Spleen (tissue), 11 donors: Measurements from ENCODE around the gene CDH13. TPM values are rescaled to one million over a fixed set of nuclear protein-coding genes. Genes with fewer than 3 reads are reported as not detected.

Source experiments
- DNase-seq: peaks from one replicate; pipeline ENCODE4 v3.0.0-alpha.2; 2020
- H3K27ac ChIP-seq, 8 donors: fragments of 200-600 bp; sonication (generic) in 7 of 8; 1 replicate in 4 of 8; 2 replicates in 4 of 8; pipeline versions ENCODE4 v1.5.0 to v1.8.0; 2016 to 2021; ENCODE audit warnings: inconsistent platforms in 4 of 8, mild to moderate bottlenecking in 4 of 8, moderate library complexity in 1 of 8
- H3K27me3 ChIP-seq, 7 donors: fragments of 200-600 bp; sonication (generic) in 6 of 7; replicated peaks in 1 of 7; 1 replicate in 4 of 7; 2 replicates in 3 of 7; pipeline versions ENCODE4 v1.5.0 to v1.8.0; 2016 to 2021; ENCODE audit warnings: inconsistent platforms in 3 of 7, mild to moderate bottlenecking in 1 of 7
- H3K36me3 ChIP-seq, 6 donors: fragments of 200-600 bp; sonication (generic) in 5 of 6; 1 replicate in 4 of 6; 2 replicates in 2 of 6; pipeline versions ENCODE4 v1.5.0 to v1.8.0; 2016 to 2021; ENCODE audit warnings: inconsistent platforms in 2 of 6
- H3K4me1 ChIP-seq, 6 donors: fragments of 200-600 bp; sonication (generic) in 5 of 6; 1 replicate in 3 of 6; 2 replicates in 3 of 6; pipeline versions ENCODE4 v1.5.0 to v1.8.0; 2016 to 2021; ENCODE audit warnings: inconsistent platforms in 3 of 6
- H3K4me3 ChIP-seq, 8 donors: fragments of 200-600 bp; sonication (generic) in 7 of 8; 1 replicate in 4 of 8; 2 replicates in 4 of 8; pipeline versions ENCODE4 v1.5.0 to v1.8.0; 2016 to 2021; ENCODE audit warnings: inconsistent platforms in 4 of 8, mild to moderate bottlenecking in 4 of 8, moderate library complexity in 2 of 8
- H3K9me3 ChIP-seq, 8 donors: fragments of 200-600 bp; sonication (generic) in 7 of 8; 1 replicate in 4 of 8; 2 replicates in 4 of 8; pipeline versions ENCODE4 v1.5.0 to v1.8.0; 2016 to 2021; ENCODE audit warnings: inconsistent platforms in 4 of 8
- CTCF ChIP-seq, 11 experiments: fragments of 200-600 bp in 7 of 11; fragments of 450-650 bp in 4 of 11; sonication (generic) in 4 of 11; IDR thresholded peaks in 8 of 11; conservative IDR thresholded peaks in 3 of 11; 1 replicate in 7 of 11; 2 replicates in 4 of 11; pipeline versions ENCODE4 v1.4.0 to v1.8.0; 2016 to 2021; ENCODE audit warnings: antibody characterized with exemption in 11 of 11, inconsistent platforms in 4 of 11, mild to moderate bottlenecking in 1 of 11
- POLR2A ChIP-seq, 3 donors: fragments of 450-650 bp; IDR thresholded peaks; one replicate each; pipeline ENCODE4 v1.5.1; 2017; ENCODE audit warnings: antibody characterized with exemption in 3 of 3, mild to moderate bottlenecking in 1 of 3
- POLR2AphosphoS5 ChIP-seq, 3 donors: sonication (generic); formaldehyde crosslinking; IDR thresholded peaks; one replicate each; pipeline ENCODE4 v1.5.1; 2017; ENCODE audit warnings: antibody characterized with exemption in 3 of 3
- WGBS, 5 donors: extraction: QIAGEN DNeasy Blood & Tissue Kit in 3 of 5; methylation state at CpG; one replicate each; pipeline versions ENCODE4 v1.1.5 to v1.1.7; 2013 to 2018; 5-methylcytosine and 5-hydroxymethylcytosine counted together
- intact Hi-C: fragments of 100-400 bp; cut with DNase I; formaldehyde crosslinking; loops from one replicate; pipeline ENCODE4 v1.15.0; 2023; ENCODE audit warnings: low total_unique reads
- polyA plus RNA-seq, 3 donors: library from polyadenylated mRNA; stranded (reverse); fragments of 200-250 nt; gene quantifications; one replicate each; pipeline ENCODE4 v1.2.1, GENCODE V29; 2013
- total RNA-seq, 7 donors: library from RNA; depleted of rRNA in 3 of 7; stranded (reverse); fragments of >200 nt in 3 of 7; fragmentation: NEBNext Ultra II Directional in 4 of 7; extraction: Animal tissue kit (Norgen Biotek cat#: 25700) in 4 of 7; gene quantifications; one replicate each; pipeline versions ENCODE4 v1.1.0 to v1.2.1, GENCODE V29; 2016 to 2021
- donor health status: healthy with polysubstance abuse.
- donor health status: DM: no; HTN: no; CAD: no; lungs with moderate emphysema.
- donor health status: DM: no; HTN: no; CAD: no.
- donor health status: Bipolar disorder and iron deficiency.
- donor health status: healthy.
- donor health status: DM: no; HTN: no; CAD: no.
- donor health status: DM: yes; HTN: yes; CAD: no.

The CDH13 gene
- total and polyA plus RNA-seq, 10 donors: 0.13 to 4.6 (median 1.1) TPM

GRCh38 chr16:82881516-82881915 is 254.7 kb downstream of the CDH13 start:
- no peaks in the 10 kb centered on the region for H3K4me1 ChIP-seq
- 87 to 95% (median 92%) methylated on average over 3 of the region's 3 CpGs for WGBS, 5 donors
- DNase-seq: no peak
- H3K4me3 ChIP-seq: no peak overlapping the region
- intact Hi-C loops: no loop called here
- TF ChIP-seq CTCF (IDR thresholded peaks at IDR 0.05 in 8 of 11, conservative IDR thresholded peaks at IDR 0.05 in 3 of 11) (no peak), POLR2A (IDR thresholded peaks at IDR 0.05) (no peak), POLR2AphosphoS5 (IDR thresholded peaks at IDR 0.05) (no peak)
- H3K27me3 ChIP-seq: peaks cover 0 to 4% (median 0%) of the 10 kb centered on the region in 7 donors
- H3K9me3 ChIP-seq: no peaks in the 10 kb centered on the region
- no peaks in the 10 kb centered on the region for H3K36me3 ChIP-seq
- no peak overlapping the region for H3K27ac ChIP-seq

- TF ChIP-seq CTCF (IDR thresholded peaks at IDR 0.05 in 8 of 11, conservative IDR thresholded peaks at IDR 0.05 in 3 of 11) (no peak), POLR2AphosphoS5 (IDR thresholded peaks at IDR 0.05) (no peak), POLR2A (IDR thresholded peaks at IDR 0.05) (no peak)
- H3K4me3 ChIP-seq: no peak overlapping the region
- no peaks in the 10 kb centered on the region for H3K9me3 ChIP-seq
- no peaks in the 10 kb centered on the region for H3K4me1 ChIP-seq
- DNase-seq: no peak
- intact Hi-C loops: no loop called here
- no peaks in the 10 kb centered on the region for H3K27me3 ChIP-seq
- H3K36me3 ChIP-seq: no peaks in the 10 kb centered on the region
- WGBS, 5 donors: 85 to 97% (median 91%) methylated on average over 6 of the region's 6 CpGs
- H3K27ac ChIP-seq: no peak overlapping the region
These were observed 255.5 kb downstream of the CDH13 start for GRCh38 chr16:82882226-82882625.

DNA sequence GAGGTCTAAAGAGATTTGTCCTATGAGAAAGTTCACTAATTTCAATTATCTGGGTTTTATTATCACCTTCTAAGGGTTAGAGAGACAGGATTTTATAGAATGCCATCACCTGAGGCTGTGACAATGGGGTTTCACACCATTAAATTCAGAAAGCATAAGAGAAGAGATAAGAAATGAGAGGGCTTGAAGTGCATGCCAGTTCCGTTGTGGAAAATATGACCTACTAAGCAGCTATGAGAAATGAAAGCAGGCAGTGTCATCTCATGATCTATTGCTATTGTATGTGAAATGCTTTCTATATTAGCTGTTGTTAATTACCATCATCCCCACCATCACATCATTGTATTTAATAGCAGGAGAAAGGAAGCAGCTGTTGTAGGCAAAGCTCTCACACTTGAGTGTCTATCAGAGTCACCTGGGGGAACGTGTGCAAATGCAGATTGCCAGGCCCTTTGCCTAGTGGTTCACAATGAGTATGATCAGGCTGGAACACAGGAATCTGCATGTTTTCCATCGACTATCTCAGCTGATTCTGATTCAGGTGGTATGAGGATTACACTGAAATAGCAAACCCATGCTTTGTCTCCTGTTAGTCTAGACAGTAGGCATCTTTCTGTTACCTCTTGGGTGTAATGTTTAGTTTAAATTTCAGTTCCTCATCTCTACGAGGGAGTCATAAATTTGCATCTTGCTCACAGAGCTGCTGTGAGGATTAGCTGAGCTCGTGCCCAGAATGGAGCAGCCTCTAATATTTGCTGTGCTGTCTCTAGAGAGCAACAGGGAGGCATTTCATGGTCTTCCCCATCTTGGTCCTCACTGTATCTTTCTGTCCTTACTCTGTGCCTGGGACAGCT is 256.4 kb downstream of the CDH13 start:
- WGBS, 5 donors: 44 to 62% (median 58%) methylated on average over 5 of the region's 5 CpGs
- intact Hi-C loops: no loop called here

More for the DNA sequence above, 256.4 kb downstream of the CDH13 start:
- H3K27me3 ChIP-seq: no peaks in the 10 kb centered on the region
- H3K27ac ChIP-seq: peak overlapping the region in 1 of 8 donors; percentile 22
- no peaks in the 10 kb centered on the region for H3K36me3 ChIP-seq
- no peak overlapping the region for H3K4me3 ChIP-seq
- H3K9me3 ChIP-seq: no peaks in the 10 kb centered on the region
- DNase-seq: no peak
- no peaks in the 10 kb centered on the region for H3K4me1 ChIP-seq
- TF ChIP-seq POLR2AphosphoS5 (IDR thresholded peaks at IDR 0.05): no peak
- no peak for TF ChIP-seq POLR2A (IDR thresholded peaks at IDR 0.05)
- no peak for TF ChIP-seq CTCF (IDR thresholded peaks at IDR 0.05 in 8 of 11, conservative IDR thresholded peaks at IDR 0.05 in 3 of 11)
